Hippocampal formation (tissue), 2 donors: Measurements from ENCODE around the gene PDLIM3.
"Not testable (repeated sequence)": the region's sequence is repeated elsewhere in the genome, so short reads cannot be mapped to it uniquely, and the experiment has no call there.

Experiments used
- DNase-seq, 2 donors: peaks; one replicate each; lab custom pipeline; 2025; lab: John Stamatoyannopoulos, UW

PDLIM3 gene

DNA sequence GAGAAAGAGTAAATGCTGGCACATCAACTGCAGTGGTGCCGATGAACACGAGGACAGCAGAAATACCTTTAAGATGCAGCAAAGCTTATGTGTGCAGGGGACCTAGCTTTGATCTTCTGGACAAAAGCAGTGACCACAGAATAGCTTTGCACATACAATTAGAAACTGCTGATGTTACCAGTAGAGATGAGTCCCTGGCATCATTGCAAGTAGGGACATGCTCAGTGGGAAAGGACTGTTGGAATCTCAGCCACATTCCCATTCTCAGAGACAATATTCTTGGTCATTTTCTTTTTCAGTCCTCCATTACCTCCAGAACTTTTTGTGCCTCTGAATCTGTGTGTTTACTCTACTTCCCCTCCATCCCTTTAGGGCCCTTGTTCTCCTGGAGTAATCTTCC lies 16.9 kb upstream of the PDLIM3 start:
- no peak for DNase-seq

DNA sequence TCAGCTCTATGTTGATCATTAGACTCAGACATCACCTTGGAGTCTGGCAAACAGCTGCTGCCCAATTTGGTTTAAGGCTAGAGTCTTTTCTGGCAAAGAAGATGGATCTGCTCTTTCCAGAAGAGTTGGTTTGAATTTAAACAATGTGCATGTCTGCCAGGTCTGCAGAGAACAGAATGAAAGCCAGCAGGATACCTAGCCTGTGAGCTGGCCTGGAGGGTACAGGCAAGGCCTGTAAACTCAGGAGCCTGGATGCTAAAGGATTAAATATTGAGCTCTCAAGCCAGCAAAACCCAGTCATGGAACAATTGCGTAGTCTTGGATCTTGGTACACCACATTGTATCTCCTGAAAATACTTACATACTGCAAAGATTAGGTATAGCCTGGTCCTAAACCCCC lies 15.6 kb upstream of the PDLIM3 start:
- DNase-seq, result no peak

DNA sequence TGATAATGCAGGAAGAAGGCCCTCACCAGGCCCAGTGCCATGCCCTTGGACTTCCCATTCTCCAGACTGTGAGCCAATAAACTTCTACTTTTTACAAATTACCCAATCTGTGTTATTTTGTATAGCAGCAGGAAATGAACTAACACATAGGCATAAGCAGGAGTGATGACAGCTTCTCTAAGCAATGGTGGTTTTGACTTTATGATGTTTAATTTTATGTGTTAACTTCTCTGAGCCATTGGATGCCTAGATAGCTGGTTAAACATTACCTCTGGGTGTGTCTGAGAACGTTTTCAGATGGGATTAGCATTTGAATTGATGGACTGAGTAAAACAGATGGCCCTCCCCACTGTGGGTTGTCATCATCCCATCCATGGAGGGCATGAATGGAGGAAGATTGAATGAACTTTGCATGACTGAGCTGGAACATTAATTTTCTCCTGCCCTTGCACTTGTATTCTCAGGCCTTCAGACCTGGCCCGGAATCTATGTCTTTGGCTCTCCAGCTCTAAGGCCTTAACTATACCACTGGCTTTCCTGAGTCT lies 13.9 kb upstream of the PDLIM3 start:
- DNase-seq, result no peak

DNA sequence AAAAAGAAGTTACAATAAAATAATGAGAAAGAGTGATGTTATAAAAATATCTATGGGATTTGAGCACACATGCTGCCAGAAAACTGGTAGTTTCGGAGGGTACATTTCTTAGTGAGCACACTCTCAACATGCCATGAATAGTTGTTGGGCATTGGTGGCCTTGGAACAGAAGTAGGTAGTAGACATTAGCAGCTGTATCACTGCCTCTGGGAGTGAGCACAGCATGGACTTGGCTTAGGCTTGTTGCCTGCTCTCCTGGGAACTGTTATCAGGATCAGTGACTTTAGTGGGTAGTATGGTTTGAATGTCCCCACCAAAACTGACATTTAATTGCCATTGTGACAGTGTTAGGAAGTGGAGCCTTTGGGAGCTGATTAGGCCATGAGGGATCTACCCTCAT lies 13.3 kb upstream of the PDLIM3 start:
- no peak for DNase-seq

DNA sequence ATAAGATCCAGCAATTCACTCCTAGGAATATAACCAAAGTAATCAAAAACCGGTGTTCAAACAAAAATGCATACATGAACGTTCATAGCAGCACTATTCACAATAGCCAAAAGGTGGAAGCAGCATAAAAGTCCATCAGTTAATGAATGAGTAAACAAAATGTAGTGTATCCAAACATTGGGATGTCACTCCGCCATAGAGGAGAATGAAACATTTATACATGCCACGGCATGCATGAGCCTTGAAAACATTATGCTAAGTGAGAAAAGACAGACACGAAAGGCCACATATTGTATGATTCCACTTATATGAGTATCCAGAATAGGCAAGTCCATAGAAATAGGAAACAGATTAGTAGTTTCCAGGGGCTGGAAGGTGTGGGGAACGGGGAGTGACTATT lies 11.0 kb upstream of the PDLIM3 start:
- no peak for DNase-seq

DNA sequence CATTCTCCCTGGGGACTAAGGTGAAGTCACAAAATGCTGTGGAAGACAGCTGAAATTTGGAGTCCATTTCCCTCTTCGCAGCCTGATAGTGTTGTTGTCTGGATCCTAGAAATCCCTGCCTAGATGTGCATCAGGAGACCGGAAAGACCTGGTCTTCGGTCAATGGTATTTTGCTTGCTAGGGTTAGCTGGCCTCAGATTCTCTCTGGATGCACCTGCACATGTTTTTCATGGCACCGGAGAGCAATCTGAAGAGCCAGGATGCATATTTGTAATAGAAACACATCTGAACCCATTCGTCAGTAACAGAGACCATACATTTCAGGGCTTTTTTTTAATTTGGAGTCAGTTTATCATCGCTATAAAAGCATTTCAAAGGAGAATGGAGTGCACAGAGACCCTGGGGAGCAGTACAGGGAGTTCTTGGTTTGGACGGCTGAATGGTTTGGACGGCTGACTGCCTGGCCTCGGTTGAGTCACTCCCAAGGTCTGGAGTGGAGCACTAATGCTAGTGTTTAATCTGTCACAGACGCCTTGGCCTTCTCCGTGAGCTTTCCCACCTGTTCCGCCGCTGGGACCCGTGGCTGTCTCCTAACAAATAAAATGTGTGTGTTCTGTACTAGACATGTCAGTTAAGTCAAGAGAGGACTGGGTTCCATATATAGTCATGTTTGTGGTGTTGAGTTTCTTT lies 7.5 kb upstream of the PDLIM3 start:
- no peak for DNase-seq

DNA sequence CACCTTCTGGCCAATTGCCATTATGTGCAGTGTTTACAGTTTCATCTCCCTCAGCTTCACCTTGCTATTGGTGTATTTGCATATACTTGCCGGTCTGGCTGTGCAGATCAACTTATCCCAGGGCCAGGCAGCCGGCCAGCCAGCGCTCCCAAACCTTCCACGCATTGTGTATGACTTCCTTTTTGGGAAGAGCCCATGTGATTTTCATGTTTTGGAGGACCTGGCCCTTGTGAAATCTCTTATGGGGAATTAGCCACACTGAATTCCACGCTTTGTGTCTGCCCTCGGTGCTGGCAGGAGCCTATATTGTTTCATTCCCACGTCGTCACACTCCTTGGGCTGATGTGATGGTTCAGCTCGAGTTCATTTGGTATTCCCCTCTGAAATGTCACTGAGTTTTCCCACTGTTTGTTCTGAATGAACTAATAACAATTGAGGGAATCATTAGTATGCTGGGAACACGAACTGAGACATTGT lies 6.0 kb upstream of the PDLIM3 start:
- peak in 1 of 2 donors; percentile 44 for DNase-seq

DNA sequence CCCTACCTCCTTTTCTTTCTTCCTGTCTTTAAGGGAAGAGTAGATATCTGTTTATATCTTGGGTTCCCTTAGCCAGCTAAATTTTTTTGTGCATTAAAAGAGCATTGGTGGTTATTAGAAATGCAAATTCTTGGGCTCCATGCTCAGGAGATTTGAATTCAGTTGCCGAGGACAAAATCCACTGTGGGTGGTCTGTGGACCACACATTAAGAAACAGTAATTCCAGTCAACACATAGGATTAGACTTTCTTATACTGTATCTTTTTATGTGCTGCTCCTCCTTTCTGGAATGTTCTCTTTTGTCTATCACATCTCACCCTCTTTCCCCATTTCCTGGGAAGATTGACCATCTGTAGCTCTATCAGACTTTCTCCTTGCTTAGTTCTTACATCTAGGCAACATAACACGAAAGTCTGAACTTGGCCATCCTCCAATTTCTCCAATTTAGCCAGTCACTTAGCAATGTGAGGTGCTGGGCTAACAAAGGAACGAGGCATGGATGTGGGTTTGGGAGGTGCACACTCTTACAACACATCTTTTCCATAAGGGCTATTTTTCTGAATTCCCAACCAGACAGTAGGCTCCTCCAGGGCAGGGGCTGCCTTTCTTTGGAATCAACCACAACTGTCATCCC lies 5.3 kb upstream of the PDLIM3 start:
- no peak for DNase-seq

DNA sequence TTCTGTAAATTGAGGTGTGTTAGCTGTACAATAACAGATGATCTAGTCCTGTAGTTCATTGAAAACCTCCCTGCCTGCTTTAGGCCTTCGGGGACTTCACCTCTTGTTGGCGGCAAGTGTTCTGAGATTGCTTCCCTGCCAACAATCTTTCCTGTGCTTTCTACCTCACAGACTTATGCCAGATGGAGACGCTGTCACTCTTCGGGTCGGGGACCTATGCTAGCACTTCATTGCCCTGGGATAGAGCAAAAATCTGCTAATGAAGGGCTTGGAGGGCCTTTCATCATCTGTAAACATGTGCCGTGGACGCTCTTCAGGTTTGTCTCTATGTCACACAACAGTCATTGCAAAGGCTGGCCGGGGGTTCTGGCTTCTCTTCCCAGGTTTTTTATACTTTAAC lies 4.7 kb upstream of the PDLIM3 start:
- DNase-seq, result no peak

DNA sequence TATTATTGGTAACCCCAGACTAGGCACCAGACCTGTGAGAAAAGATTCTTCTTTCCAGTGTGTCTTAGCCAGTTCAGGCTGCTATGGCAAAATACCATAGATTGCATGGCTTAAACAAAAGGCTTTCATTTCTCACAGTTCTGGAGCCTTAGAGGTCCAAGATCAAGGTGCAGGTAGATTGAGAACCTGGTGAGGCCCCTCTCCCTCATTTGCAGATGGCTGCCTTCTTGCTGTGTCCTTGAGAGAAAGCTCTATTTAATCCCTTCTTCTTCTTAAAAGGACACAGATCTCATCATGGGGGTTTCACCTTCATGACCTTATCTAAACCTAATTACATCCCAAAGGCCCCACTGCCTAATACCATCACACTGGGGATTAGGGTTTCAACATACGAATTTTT lies 3.5 kb upstream of the PDLIM3 start:
- no peak for DNase-seq

DNA sequence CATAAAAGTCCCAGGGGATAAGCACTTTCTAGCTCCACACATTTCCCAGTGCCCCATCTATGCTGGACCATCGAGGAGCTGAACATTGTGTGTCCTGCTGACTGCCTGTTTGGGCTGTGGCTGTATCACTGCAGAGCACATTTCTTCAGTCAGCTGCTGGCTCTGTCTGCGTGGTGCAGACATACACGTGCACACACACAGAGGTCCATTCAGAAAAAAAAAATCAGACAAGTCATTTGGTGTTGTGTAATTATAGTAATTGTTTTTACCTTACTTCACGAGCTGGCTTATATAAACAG lies 1.1 kb upstream of the PDLIM3 start:
- peak in 1 of 2 donors; percentile 47 for DNase-seq

DNA sequence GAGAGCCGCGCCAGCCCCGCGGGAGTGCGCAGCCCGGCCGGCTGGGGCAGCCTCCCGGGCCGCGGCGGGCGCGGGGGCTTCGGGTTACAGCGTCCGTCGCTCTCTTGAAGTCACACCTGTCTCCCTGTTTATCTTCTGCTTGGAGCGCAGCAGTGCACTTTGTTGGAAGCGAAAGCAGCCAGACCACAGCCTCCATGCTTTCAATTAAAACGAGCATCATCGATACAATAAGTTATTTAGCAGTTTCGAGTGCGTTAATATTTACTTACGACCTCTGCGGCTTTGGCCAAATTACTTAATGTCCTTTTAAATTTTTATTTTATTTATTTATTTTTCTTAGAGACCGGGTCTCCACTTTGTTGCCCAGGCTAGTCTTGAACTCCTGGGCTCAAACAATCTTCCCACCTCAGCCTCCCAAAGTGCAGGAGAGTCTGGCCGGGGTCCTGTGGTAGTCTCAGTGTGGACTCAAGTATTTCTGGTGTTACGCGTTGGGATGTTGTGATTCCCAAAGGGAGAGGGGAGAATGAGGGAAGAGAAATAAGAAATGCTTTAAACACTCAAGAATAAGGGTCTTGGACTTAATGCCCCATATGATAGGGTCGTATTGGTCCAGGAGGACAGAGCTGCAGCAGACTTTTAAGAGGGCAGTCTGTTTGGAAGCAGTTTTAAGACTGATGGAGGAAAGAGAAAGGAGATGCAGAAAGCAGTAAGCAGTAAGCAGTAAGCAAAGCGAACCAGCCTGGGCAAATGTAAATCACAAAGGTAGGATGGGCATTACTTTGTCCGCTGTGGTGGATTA lies 504 bp upstream of the PDLIM3 start:
- no peak for DNase-seq

DNA sequence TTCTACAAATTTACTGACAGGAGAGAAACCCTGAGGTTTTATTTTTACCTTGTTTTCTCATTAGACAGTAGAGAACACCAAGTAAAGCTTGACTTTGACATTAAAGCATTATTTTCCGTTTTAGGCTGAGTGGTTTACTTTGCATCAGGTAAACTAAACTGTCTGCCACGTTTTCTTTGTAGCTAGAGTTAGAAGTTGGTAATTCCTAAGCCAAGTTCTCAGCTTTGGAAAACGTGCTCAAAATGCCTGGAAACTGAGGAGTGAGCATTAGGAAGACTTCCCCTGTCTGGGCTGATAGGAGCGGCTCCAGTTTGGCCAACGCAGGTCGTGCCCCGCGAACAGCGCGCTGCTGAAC lies 819 bp downstream of the PDLIM3 start:
- no peak for DNase-seq

DNA sequence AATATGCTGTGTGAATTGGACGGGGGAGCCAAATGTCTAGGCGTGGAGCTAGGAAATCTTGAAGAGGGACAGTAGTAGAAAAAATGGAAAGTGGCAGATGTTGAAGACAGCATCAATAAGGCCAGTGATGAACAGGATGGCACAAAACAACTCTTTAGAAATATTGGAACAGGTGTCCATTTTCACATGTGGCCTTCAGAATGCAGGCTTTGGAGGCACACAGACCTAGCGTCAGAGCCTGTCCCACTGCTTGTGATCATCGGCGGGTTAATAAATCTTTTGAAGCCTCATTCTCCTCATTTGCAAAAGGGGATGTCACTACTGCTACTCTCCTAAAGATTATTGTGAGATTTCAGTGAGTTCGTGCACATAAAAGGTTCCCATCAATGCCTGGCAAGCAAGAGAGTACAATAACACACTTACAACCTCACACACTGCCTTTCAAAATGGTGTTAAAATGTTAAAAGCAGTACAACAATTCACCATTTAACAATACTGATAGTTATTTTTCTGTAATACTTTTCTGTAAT lies 2.4 kb downstream of the PDLIM3 start:
- DNase-seq, result no peak

DNA sequence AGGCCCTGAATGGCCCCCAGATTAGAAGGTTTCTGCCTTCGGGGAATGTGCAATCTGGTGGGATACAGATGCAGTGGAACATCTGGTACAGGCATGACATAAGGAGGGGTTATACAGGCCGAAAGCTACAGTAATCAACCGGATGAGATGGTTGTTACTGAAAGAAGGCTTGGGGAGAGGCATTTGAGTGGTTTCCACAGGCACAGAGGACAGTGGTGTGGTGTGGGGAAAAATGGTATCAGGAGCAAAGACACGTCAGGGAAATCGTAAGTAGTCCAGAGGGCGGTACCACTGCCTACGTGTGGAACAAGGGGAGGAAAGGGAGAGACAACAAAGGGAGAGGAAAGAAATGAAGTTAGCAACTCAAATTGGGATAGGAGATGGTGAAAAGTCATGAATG lies 3.0 kb downstream of the PDLIM3 start:
- DNase-seq, result no peak

DNA sequence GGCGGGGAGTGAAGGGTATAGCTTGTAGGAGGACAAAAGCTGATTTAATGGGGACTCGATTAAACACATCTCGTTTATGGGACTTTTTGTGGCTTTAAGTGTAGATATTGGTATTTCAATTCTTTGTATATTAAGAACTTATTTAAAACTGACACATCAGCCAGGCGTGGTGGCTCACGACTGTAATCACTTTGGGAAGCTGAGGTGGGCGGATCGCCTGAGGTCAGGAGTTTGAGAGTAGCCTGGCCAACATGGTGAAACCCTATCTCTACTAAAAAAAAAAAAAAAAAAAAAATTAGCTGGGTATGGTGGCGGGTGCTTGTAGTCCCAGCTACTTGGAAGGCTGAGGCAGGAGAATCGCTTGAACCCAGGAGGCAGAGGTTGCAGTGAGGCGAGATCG lies 3.7 kb downstream of the PDLIM3 start:
- DNase-seq, result not testable (repeated sequence)

DNA sequence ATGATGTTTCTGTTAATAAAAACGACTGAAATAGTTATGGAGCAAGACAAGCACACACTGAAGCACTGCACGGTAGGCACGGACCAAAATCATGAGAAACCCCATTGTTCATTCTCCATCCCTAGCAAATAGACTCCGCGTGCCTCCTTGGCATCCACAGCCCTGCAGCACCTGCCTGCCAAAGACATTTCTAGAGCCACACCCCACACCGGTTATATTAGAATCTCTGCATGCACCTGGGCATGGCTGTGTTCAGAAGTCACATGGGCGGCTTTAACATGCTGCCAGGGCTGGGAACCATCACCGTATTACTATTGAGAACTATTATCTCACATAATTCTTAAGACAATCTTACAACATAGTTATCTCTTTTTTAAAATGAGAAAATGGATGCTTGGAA lies 5.9 kb downstream of the PDLIM3 start:
- DNase-seq, result no peak

DNA sequence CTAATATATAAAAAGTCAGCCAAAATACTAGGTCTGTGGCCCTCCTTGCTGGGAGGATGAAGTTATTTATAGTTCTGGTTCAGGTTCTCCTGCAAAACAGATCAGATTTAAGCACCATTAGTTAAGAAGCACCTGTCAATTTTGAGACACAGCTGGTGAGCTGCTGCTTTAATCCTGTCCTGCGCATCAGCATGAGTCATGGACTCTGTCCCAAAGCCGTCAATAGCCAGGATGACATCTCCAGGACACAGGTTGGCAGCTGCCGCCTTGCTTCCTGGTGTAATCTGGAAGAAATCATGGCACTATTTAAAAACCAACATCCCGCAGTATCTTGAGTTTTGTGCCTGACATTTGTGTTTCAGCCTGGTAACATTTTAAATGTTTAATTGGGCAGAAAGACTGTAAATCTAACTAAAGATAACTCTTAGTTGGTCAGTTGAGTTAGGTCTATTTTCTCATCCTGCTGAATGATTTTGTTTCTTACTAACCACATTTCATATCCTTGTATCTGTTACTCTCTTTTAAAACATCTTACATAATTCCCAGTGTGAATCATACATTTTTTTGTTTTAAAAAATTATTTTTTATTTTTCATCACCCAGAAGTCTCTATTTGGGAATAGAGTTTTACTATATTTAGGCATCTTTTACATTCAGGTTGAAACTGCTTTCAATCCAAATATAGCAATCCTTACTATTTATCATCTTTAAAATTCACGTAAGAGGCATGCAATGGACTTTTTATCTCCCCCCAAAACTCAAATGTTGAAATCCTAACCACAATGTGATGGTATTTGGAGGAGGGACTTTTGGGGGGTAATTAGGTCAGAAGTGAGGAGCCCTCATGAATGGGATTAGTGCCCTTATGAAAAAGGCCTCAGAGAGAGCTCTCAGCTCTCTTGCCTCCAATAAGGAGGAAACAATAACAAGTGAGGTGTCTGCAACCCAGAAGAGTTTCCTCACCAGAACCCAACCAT lies 10.1 kb downstream of the PDLIM3 start:
- no peak for DNase-seq

DNA sequence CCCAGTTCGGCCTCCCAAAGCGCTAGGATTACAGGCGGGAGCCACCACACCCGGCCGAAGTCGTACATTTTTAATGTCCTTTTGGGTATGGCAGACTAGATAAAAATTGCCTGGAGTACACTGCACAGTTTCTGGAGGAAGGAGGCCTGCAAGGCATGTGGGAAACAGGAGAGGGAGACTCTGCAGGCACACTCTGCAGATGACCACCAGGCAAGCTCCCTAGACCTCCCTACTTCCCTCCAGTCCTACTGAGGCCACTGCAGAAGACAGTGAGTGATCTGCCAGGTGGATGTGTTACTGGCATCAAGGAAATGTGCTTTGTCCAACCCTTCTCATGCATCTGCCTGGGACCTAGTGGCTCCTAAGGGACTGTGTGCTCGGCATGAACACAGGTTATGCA lies 11.4 kb downstream of the PDLIM3 start:
- no peak for DNase-seq

DNA sequence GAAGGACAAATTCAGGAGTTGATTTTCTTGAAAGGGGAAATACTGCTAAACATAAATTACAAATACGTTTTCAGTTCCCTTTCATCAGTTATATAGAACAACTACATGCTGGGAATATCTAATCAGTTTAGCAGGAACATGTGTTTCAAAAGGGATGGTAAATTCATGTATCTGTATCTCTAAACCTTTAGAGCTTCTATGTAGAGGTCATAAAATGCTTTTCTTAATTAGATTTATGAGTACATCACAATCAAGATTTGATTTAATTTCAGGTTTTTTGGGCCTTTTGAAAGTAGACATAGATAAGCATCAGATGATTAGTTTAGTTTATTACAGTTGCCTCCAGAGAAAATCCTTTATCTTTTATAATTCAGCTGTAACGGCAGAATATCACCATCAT lies 12.9 kb downstream of the PDLIM3 start:
- no peak for DNase-seq

DNA sequence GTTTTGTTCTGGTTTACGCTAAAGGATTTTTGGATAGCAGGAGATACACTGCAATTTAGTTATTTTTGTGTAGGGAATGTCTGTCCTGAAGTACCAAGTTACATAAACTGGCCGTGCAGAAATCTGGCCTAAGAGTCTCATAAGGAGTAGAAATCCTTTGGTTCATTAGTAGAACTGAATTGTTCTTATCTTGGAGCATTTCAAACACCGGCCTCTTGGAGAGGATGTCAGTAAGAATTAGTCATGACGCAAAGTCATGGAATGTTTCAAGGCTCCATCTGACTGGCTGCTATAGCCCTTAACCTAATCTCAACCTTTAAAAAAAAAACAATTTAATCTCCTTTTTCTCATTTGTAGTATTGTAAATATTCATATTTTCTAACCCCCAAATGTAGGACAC lies 15.2 kb downstream of the PDLIM3 start:
- no peak for DNase-seq

DNA sequence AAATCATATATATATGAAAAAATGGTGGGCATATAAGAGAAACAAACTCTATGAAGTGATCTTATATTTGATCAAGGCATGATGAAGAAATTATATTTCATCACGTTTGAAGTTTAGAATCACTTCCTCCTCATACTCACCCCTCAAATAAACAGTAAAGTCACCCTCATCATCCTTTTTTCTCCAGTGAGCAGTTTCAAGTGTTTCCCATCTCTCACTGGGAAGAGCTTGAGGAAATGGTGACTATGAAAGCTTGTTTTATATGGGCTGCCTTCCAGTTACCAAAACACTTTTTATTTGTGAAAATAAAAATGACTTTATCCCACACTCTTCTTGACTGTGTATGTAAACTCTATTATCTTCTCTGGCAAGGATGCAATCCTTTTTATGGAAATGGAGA lies 16.8 kb downstream of the PDLIM3 start:
- DNase-seq, result no peak
